ENCODE results near the gene CACNB2. TPM values are rescaled to one million over a fixed set of nuclear protein-coding genes. Genes with fewer than 3 reads are reported as not detected.

CACNB2 gene
- total RNA-seq, 2 donors from 2014 or later, result 1.9 to 4.6 TPM

GRCh38 chr10:18298256-18298655, 158.0 kb downstream of the CACNB2 start:
- Mint-ChIP-seq H3K36me3 (ENCODE audit: low read depth) (no peaks in the 10 kb centered on the region), H3K9me3 (no peaks in the 10 kb centered on the region), H3K27me3 (ENCODE audit: insufficient read depth) (no peaks in the 10 kb centered on the region), H3K4me3 (no peak overlapping the region), H3K27ac (no peak overlapping the region), H3K4me1 (no peaks in the 10 kb centered on the region)
- TF ChIP-seq, protein P1, sequence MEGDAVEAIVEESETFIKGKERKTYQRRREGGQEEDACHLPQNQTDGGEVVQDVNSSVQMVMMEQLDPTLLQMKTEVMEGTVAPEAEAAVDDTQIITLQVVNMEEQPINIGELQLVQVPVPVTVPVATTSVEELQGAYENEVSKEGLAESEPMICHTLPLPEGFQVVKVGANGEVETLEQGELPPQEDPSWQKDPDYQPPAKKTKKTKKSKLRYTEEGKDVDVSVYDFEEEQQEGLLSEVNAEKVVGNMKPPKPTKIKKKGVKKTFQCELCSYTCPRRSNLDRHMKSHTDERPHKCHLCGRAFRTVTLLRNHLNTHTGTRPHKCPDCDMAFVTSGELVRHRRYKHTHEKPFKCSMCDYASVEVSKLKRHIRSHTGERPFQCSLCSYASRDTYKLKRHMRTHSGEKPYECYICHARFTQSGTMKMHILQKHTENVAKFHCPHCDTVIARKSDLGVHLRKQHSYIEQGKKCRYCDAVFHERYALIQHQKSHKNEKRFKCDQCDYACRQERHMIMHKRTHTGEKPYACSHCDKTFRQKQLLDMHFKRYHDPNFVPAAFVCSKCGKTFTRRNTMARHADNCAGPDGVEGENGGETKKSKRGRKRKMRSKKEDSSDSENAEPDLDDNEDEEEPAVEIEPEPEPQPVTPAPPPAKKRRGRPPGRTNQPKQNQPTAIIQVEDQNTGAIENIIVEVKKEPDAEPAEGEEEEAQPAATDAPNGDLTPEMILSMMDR (conservative IDR thresholded peaks at IDR 0.05), result no peak
- no peaks in the 10 kb centered on the region for H3K27me3 ChIP-seq (ENCODE audit: control insufficient read depth, insufficient read depth, low read length, poor library complexity, severe bottlenecking)
- no peaks in the 10 kb centered on the region for H3K9me3 ChIP-seq (ENCODE audit: control insufficient read depth, low read length)
- no peak overlapping the region for H3K4me3 ChIP-seq (ENCODE audit: low read length)
- no peak for DNase-seq
- 96 to 100% methylated on average over 2 to 9 of the region's 9 CpGs for WGBS, 2 experiments (ENCODE audit: insufficient coverage in 1 of 2, insufficient read length in 1 of 2)
- no peaks in the 10 kb centered on the region for H3K36me3 ChIP-seq (ENCODE audit: control insufficient read depth, insufficient read depth, low read length)
- no peak overlapping the region for H3K27ac ChIP-seq (ENCODE audit: low read depth, low read length)
- H3K9ac ChIP-seq (ENCODE audit: extremely low read depth, low read length, poor library complexity, severe bottlenecking), result no peak overlapping the region
- H3K4me1 ChIP-seq (ENCODE audit: control insufficient read depth, insufficient read depth, low read length), result no peaks in the 10 kb centered on the region

GRCh38 chr10:18303851-18304801, 163.9 kb downstream of the CACNB2 start:
- Mint-ChIP-seq H3K27ac (no peak overlapping the region), H3K9me3 (no peaks in the 10 kb centered on the region), H3K36me3 (ENCODE audit: low read depth) (no peaks in the 10 kb centered on the region), H3K4me3 (no peak overlapping the region), H3K4me1 (no peaks in the 10 kb centered on the region), H3K27me3 (ENCODE audit: insufficient read depth) (no peaks in the 10 kb centered on the region)
- no peaks in the 10 kb centered on the region for H3K27me3 ChIP-seq (ENCODE audit: control insufficient read depth, insufficient read depth, low read length, poor library complexity, severe bottlenecking)
- no peak overlapping the region for H3K4me3 ChIP-seq (ENCODE audit: low read length)
- no peak overlapping the region for H3K9ac ChIP-seq (ENCODE audit: extremely low read depth, low read length, poor library complexity, severe bottlenecking)
- H3K9me3 ChIP-seq (ENCODE audit: control insufficient read depth, low read length), result no peaks in the 10 kb centered on the region
- WGBS, 2 experiments (ENCODE audit: insufficient coverage in 1 of 2, insufficient read length in 1 of 2), result 89 to 93% methylated on average over 5 to 12 of the region's 12 CpGs
- DNase-seq, result no peak
- TF ChIP-seq, protein P1 (conservative IDR thresholded peaks at IDR 0.05), result no peak
- no peak overlapping the region for H3K27ac ChIP-seq (ENCODE audit: low read depth, low read length)
- no peaks in the 10 kb centered on the region for H3K4me1 ChIP-seq (ENCODE audit: control insufficient read depth, insufficient read depth, low read length)
- no peaks in the 10 kb centered on the region for H3K36me3 ChIP-seq (ENCODE audit: control insufficient read depth, insufficient read depth, low read length)

- Mint-ChIP-seq H3K27ac (no peak overlapping the region), H3K9me3 (no peaks in the 10 kb centered on the region), H3K36me3 (ENCODE audit: low read depth) (no peaks in the 10 kb centered on the region), H3K4me3 (no peak overlapping the region), H3K27me3 (ENCODE audit: insufficient read depth) (no peaks in the 10 kb centered on the region), H3K4me1 (no peaks in the 10 kb centered on the region)
- H3K27ac ChIP-seq (ENCODE audit: low read depth, low read length), result no peak overlapping the region
- H3K9ac ChIP-seq (ENCODE audit: extremely low read depth, low read length, poor library complexity, severe bottlenecking), result no peak overlapping the region
- H3K4me3 ChIP-seq (ENCODE audit: low read length), result no peak overlapping the region
- H3K9me3 ChIP-seq (ENCODE audit: control insufficient read depth, low read length), result no peaks in the 10 kb centered on the region
- no peaks in the 10 kb centered on the region for H3K36me3 ChIP-seq (ENCODE audit: control insufficient read depth, insufficient read depth, low read length)
- 88 to 96% methylated on average over 3 of the region's 3 CpGs for WGBS, 2 experiments (ENCODE audit: insufficient coverage in 1 of 2, insufficient read length in 1 of 2)
- no peaks in the 10 kb centered on the region for H3K27me3 ChIP-seq (ENCODE audit: control insufficient read depth, insufficient read depth, low read length, poor library complexity, severe bottlenecking)
- TF ChIP-seq, protein P1 (conservative IDR thresholded peaks at IDR 0.05), result no peak
- DNase-seq, result no peak
- H3K4me1 ChIP-seq (ENCODE audit: control insufficient read depth, insufficient read depth, low read length), result no peaks in the 10 kb centered on the region
Observed at GRCh38 chr10:18306031-18306430, 165.8 kb downstream of the CACNB2 start.

Data from endodermal cell (in vitro differentiated cells).